DOHH2 (cell line): ENCODE measurements around the gene DSTN.

Experiments
- H3F3A ChIP-seq: fragments of 200-600 bp; sonication (generic), shearing (Covaris generic); 2 replicates; pipeline ENCODE4 v1.6.0; 2016; ENCODE audit warnings: antibody characterized with exemption, mild to moderate bottlenecking; ENCODE audit not compliant: control insufficient read depth, insufficient read depth
- H3K27ac ChIP-seq: fragments of 200-600 bp; sonication (generic); 2 replicates; pipeline ENCODE4 v1.5.1; 2014; ENCODE audit warnings: low read depth, mild to moderate bottlenecking, low read length, moderate library complexity
- H3K27me3 ChIP-seq: fragments of 200-600 bp; sonication (generic); 2 replicates; pipeline ENCODE4 v1.6.1; 2014; ENCODE audit warnings: mild to moderate bottlenecking, low read length, mixed read lengths; ENCODE audit not compliant: control insufficient read depth
- H3K36me3 ChIP-seq: fragments of 200-600 bp; sonication (generic); 2 replicates; pipeline ENCODE4 v1.6.1; 2014; ENCODE audit warnings: mild to moderate bottlenecking, low read length, moderate library complexity, mixed read lengths; ENCODE audit not compliant: control insufficient read depth
- H3K4me1 ChIP-seq: fragments of 200-600 bp; sonication (generic); 2 replicates; pipeline ENCODE4 v1.6.1; 2014; ENCODE audit warnings: mild to moderate bottlenecking, low read length, mixed read lengths; ENCODE audit not compliant: control insufficient read depth
- H3K4me2 ChIP-seq: fragments of 200-600 bp; sonication (generic); 2 replicates; pipeline ENCODE4 v1.6.0; 2014; ENCODE audit warnings: mild to moderate bottlenecking, low read length, moderate library complexity
- H3K4me3 ChIP-seq: fragments of 200-600 bp; sonication (generic); 2 replicates; pipeline ENCODE4 v1.5.1; 2014; ENCODE audit warnings: mild to moderate bottlenecking, low read length, mixed read lengths
- H3K79me2 ChIP-seq: fragments of 200-600 bp; sonication (generic); 2 replicates; pipeline ENCODE4 v1.6.1; 2014; ENCODE audit warnings: mild to moderate bottlenecking, low read length, mixed read lengths; ENCODE audit not compliant: control insufficient read depth
- H3K9me2 ChIP-seq: fragments of 200-600 bp; sonication (generic); replicated peaks from 2 replicates; pipeline ENCODE4 v1.6.1; 2014; ENCODE audit warnings: mild to moderate bottlenecking, low read length, mixed read lengths; ENCODE audit not compliant: control insufficient read depth
- H3K9me3 ChIP-seq: fragments of 200-600 bp; sonication (generic); 2 replicates; pipeline ENCODE4 v1.6.1; 2014; ENCODE audit warnings: antibody characterized with exemption, low read length, mixed read lengths; ENCODE audit not compliant: control insufficient read depth, insufficient read depth
- H4K20me1 ChIP-seq: fragments of 200-600 bp; sonication (generic); 2 replicates; pipeline ENCODE4 v1.6.0; 2014; ENCODE audit warnings: low read depth, mild to moderate bottlenecking, antibody characterized with exemption, low read length, moderate library complexity; ENCODE audit not compliant: control insufficient read depth, insufficient read depth
- CTCF ChIP-seq: fragments of 200-600 bp; sonication (generic); IDR thresholded peaks from one replicate; pipeline ENCODE4 v1.5.1; 2014; ENCODE audit warnings: antibody characterized with exemption, mild to moderate bottlenecking, low read depth, low read length; ENCODE audit not compliant: poor library complexity, severe bottlenecking
- EZH2phosphoT487 ChIP-seq: fragments of 200-600 bp; sonication (generic); IDR thresholded peaks from 2 replicates; pipeline ENCODE4 v1.6.1; 2017; ENCODE audit warnings: borderline replicate concordance, mild to moderate bottlenecking, antibody characterized with exemption, low read length, moderate library complexity, mixed read lengths

Gene DSTN

GRCh38 chr20:17645010-17645409 is 75.1 kb downstream of the DSTN start:
- Histone ChIP-seq H4K20me1 (no peaks in the 10 kb centered on the region), H3K36me3 (no peaks in the 10 kb centered on the region), H3K27me3 (no peaks in the 10 kb centered on the region), H3K79me2 (no peaks in the 10 kb centered on the region), H3K9me2 (no peaks in the 10 kb centered on the region), H3K4me2 (no peak overlapping the region), H3K9me3 (no peaks in the 10 kb centered on the region), H3K4me3 (no peak overlapping the region), H3K4me1 (peaks cover 22% of the 10 kb centered on the region), H3K27ac (no peak overlapping the region), H3F3A (no peaks in the 10 kb centered on the region)
- TF ChIP-seq EZH2phosphoT487, result no peak
- no peak for TF ChIP-seq CTCF

GRCh38 chr20:17645546-17646208 is 75.8 kb downstream of the DSTN start:
- Histone ChIP-seq H3K4me1 (peaks cover 28% of the 10 kb centered on the region), H3K4me3 (no peak overlapping the region), H3K36me3 (no peaks in the 10 kb centered on the region), H3K9me2 (no peaks in the 10 kb centered on the region), H3K79me2 (no peaks in the 10 kb centered on the region), H3K27me3 (no peaks in the 10 kb centered on the region), H4K20me1 (no peaks in the 10 kb centered on the region), H3K27ac (no peak overlapping the region), H3F3A (no peaks in the 10 kb centered on the region), H3K4me2 (no peak overlapping the region), H3K9me3 (no peaks in the 10 kb centered on the region)
- TF ChIP-seq CTCF (no peak), EZH2phosphoT487 (no peak)

GRCh38 chr20:17646209-17646960 is 76.5 kb downstream of the DSTN start:
- no peaks in the 10 kb centered on the region for H3K9me2 ChIP-seq
- H3K27me3 ChIP-seq, result no peaks in the 10 kb centered on the region
- H3K27ac ChIP-seq, result no peak overlapping the region
- no peaks in the 10 kb centered on the region for H4K20me1 ChIP-seq
- peaks cover 35% of the 10 kb centered on the region for H3K4me1 ChIP-seq
- H3K4me3 ChIP-seq, result no peak overlapping the region
- H3K4me2 ChIP-seq, result no peak overlapping the region
- no peaks in the 10 kb centered on the region for H3F3A ChIP-seq
- H3K79me2 ChIP-seq, result no peaks in the 10 kb centered on the region
- no peak for TF ChIP-seq EZH2phosphoT487
- TF ChIP-seq CTCF, result no peak
- H3K9me3 ChIP-seq, result no peaks in the 10 kb centered on the region
- H3K36me3 ChIP-seq, result no peaks in the 10 kb centered on the region
